ENCODE data around the gene DLK1. TPM values are rescaled to one million over a fixed set of nuclear protein-coding genes. Genes with fewer than 3 reads are reported as not detected.

DLK1 gene
- 9.3 TPM for polyA plus RNA-seq (2013, experiment 1 of 2)
- 18.3 TPM for polyA plus RNA-seq (2013, experiment 2 of 2)

DNA sequence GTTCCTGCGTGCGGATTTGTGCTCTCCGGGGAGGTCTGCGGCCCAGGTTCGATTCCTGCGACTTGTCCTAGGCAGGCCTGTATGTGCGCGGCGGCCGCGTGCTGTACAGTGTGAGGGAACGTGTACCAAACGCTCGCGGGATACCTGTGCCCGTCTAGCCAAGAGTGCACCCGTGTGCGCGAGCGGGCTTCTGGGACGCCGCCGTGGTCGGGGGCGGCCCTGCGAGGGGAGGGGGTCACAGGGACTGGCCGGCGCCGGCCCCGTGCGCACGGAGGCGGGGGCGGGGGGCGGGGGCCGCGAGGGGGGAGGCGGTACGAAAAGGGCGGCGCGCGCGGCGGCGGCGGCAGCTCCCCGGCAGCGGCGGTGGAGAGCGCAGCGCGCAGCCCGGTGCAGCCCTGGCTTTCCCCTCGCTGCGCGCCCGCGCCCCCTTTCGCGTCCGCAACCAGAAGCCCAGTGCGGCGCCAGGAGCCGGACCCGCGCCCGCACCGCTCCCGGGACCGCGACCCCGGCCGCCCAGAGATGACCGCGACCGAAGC lies at the start of gene DLK1:
DLK1 (plus strand) TSS at position 343 of the 536 bp plus-strand sequence; CDS start at position 520, 177 bp downstream.
- H3K36me3 ChIP-seq (ENCODE audit: insufficient read depth, low read length), result no peaks in the 10 kb centered on the region
- H3K9ac ChIP-seq (ENCODE audit: low read depth, low read length), result peak within 1 kb of the TSS; percentile 24; the same call in 1 of the 2 replicates

DNA sequence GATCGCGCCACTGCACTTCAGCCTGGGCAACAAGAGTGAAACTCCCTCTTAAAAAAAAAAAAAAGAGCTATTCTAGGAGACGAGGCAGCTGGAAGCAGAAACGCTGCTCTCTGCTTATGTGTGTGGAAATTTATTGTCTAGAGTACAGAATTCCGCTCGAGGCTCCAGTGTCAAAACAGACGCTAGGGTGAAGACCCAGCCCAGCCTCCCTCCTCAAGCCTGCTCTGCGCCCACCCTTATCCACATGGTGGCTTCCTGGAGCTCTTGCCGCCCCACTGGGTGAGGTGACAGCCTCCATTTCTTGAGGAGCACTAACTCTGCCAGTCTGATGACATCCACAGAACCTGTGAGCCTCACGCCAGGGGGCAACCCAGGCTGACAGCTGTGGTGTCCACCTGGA lies 49.5 kb upstream of the DLK1 start:
- no peak overlapping the region for H3K9ac ChIP-seq (ENCODE audit: low read depth, low read length)
- H3K4me1 ChIP-seq (ENCODE audit: insufficient read depth, low read length), result peaks cover 19% of the 10 kb centered on the region

More for the DNA sequence above, at the start of gene DLK1:
- H3K27me3 ChIP-seq (ENCODE audit: insufficient read depth, low read length), result peaks cover 74% of the 10 kb centered on the region
- peak within 1 kb of the TSS; percentile 55 for H3K4me3 ChIP-seq (ENCODE audit: low read length)
- no peaks in the 10 kb centered on the region for H3K9me3 ChIP-seq (ENCODE audit: insufficient read depth, low read depth, low read length)
- H3K4me1 ChIP-seq (ENCODE audit: insufficient read depth, low read length), result peaks cover 14% of the 10 kb centered on the region; the same call in 1 of the 2 replicates
- WGBS, result 6% methylated on average over 77 of the region's 77 CpGs
- no peak within 1 kb of the TSS for H3K27ac ChIP-seq (ENCODE audit: low read depth, low read length)

DNA sequence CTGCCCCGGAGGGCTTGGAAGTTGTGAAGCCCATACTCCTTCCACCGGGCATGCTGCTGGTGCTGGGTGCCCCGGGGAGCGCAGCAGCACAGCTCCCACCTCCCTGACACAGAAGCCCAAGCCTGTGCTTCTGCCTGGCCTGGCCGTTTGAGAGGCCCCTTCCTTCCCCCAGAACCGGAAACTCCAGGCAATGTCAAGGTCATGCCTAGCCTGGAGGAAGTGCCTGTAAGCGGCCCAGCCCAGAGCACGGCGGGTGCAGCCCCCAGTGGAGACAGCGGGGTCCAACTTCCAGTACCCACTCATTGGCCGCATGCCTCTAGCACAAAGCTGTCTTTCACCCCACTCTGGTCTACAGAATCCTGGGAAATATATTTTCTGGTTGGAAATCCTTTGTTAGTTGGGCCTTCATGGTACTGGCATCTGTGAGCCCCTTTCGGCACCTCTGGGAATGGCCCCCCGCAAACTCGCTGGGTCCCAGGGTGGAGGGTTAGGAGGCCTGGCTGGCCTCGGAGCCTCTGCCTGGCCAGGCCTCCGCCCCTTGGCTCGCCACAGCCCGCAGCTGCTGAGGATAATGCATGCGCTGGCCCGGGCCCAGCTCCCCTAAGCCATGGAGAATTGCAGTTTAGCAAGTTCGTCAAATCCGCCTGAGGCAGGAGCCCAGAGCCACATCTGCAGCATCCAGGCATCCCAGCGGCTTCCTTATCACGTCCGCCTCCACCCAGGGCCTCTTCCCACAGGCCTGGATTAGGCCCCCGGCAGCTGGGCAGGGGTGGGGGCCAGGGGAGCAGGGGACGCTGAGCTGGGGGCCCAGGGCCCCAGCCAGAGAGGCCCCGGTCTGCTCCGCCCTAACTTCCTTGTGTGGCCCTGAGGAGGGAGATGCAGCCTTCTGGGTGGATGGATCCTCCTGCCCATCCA lies 48.9 kb upstream of the DLK1 start:
- Histone ChIP-seq H3K27me3 (ENCODE audit: insufficient read depth, low read length) (peaks cover 11% of the 10 kb centered on the region), H3K4me3 (ENCODE audit: low read length) (no peak overlapping the region), H3K27ac (ENCODE audit: low read depth, low read length) (no peak overlapping the region), H3K9ac (ENCODE audit: low read depth, low read length) (no peak overlapping the region), H3K36me3 (ENCODE audit: insufficient read depth, low read length) (no peaks in the 10 kb centered on the region), H3K9me3 (ENCODE audit: insufficient read depth, low read depth, low read length) (no peaks in the 10 kb centered on the region), H3K4me1 (ENCODE audit: insufficient read depth, low read length) (peaks cover 15% of the 10 kb centered on the region)
- 74% methylated on average over 29 of the region's 29 CpGs for WGBS

More for the DNA sequence above, 49.5 kb upstream of the DLK1 start:
- no peaks in the 10 kb centered on the region for H3K36me3 ChIP-seq (ENCODE audit: insufficient read depth, low read length)
- no peaks in the 10 kb centered on the region for H3K9me3 ChIP-seq (ENCODE audit: insufficient read depth, low read depth, low read length)
- WGBS, result 87% methylated on average over 8 of the region's 10 CpGs
- no peak overlapping the region for H3K4me3 ChIP-seq (ENCODE audit: low read length)
- H3K27me3 ChIP-seq (ENCODE audit: insufficient read depth, low read length), result peaks cover 17% of the 10 kb centered on the region
- H3K27ac ChIP-seq (ENCODE audit: low read depth, low read length), result no peak overlapping the region

DNA sequence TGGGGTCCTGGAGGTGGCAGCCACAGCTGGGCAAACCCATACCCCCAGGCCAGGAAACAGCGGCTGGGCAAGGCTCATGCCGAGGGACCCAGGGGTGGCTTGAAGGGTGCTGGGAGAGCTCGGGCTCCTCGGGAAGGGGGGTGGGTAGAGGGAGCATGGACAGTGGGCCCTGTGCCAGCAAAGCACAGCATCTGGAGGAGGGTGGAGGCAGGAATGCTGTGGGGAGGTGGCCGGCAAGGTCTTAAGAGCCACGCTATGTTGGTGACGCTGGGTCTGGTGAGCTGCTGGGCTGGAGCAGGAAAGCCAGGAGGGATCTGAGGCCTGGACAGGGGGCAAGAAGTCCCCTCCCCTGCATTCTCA lies 48.2 kb upstream of the DLK1 start:
- Histone ChIP-seq H3K4me1 (ENCODE audit: insufficient read depth, low read length) (peaks cover 9% of the 10 kb centered on the region), H3K9ac (ENCODE audit: low read depth, low read length) (no peak overlapping the region)

DNA sequence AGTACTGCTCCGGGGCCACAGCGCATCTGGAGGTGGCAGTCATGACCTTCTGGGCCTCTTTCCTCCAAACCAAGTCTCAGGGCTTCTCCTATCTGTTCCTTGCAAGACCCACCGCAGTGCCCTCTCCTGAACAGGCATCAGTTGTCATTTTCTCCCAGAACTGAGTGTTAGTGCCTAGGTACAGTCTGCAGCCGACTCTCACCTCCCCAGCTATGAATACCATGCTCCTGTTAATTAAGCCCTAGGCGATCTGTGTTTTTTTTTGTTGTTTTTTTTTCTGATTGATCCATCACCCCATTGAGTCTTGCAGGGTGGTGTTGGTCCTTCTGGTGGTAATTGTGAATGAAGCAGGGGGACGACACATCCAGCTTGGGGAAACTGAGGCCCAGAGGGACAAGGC lies 47.5 kb upstream of the DLK1 start:
- Histone ChIP-seq H3K36me3 (ENCODE audit: insufficient read depth, low read length) (no peaks in the 10 kb centered on the region), H3K27ac (ENCODE audit: low read depth, low read length) (no peak overlapping the region), H3K4me3 (ENCODE audit: low read length) (no peak overlapping the region), H3K4me1 (ENCODE audit: insufficient read depth, low read length) (peaks cover 6% of the 10 kb centered on the region; the same call in 1 of the 2 replicates), H3K27me3 (ENCODE audit: insufficient read depth, low read length) (no peaks in the 10 kb centered on the region), H3K9ac (ENCODE audit: low read depth, low read length) (no peak overlapping the region), H3K9me3 (ENCODE audit: insufficient read depth, low read depth, low read length) (no peaks in the 10 kb centered on the region)
- WGBS, result 98% methylated on average over 5 of the region's 6 CpGs

More for the DNA sequence above, 48.2 kb upstream of the DLK1 start:
- H3K9me3 ChIP-seq (ENCODE audit: insufficient read depth, low read depth, low read length), result no peaks in the 10 kb centered on the region
- no peaks in the 10 kb centered on the region for H3K36me3 ChIP-seq (ENCODE audit: insufficient read depth, low read length)
- H3K4me3 ChIP-seq (ENCODE audit: low read length), result no peak overlapping the region
- H3K27me3 ChIP-seq (ENCODE audit: insufficient read depth, low read length), result peaks cover 6% of the 10 kb centered on the region
- 90% methylated on average over 7 of the region's 7 CpGs for WGBS
- H3K27ac ChIP-seq (ENCODE audit: low read depth, low read length), result no peak overlapping the region

DNA sequence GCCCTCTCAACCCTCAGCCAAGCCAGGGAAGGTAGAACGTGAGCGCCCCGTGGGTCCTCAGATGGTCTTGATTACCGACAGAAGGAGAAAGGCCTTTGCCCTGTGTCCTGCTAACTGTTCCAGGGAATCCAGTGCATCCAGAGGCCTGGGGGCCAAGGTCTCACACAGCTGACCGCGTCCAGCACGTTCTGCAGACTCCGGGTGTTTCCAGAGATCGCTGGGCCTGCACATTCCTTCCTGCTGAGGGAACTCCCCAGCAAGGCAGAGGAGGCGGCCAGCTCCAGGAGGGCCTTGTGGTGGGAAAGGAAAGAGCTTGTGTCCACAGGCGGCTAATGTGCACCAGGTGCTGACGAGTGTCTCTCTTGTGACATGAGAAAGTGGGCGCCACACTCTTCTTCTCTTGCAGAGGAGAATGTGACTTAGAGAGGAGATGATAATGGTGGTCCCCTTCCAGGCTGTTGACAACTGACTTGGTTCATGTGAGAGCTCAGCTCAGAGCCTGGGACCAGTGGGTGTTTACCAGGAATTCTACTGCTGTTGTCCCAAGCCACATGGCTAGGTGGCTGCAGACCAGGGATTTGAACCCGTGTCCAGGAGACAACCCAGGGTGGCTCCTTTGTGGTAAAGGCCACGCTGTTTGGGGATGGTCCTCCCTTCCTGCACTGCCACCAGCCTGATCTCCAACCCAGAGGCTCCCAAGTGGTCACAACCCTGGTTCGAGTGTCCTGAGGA lies 46.8 kb upstream of the DLK1 start:
- no peak overlapping the region for H3K4me3 ChIP-seq (ENCODE audit: low read length)
- no peak overlapping the region for H3K9ac ChIP-seq (ENCODE audit: low read depth, low read length)
- no peaks in the 10 kb centered on the region for H3K27me3 ChIP-seq (ENCODE audit: insufficient read depth, low read length)
- no peaks in the 10 kb centered on the region for H3K9me3 ChIP-seq (ENCODE audit: insufficient read depth, low read depth, low read length)
- H3K36me3 ChIP-seq (ENCODE audit: insufficient read depth, low read length), result no peaks in the 10 kb centered on the region
- WGBS, result 93% methylated on average over 16 of the region's 16 CpGs
- H3K4me1 ChIP-seq (ENCODE audit: insufficient read depth, low read length), result peaks cover 6% of the 10 kb centered on the region; the same call in 1 of the 2 replicates
- no peak overlapping the region for H3K27ac ChIP-seq (ENCODE audit: low read depth, low read length)

DNA sequence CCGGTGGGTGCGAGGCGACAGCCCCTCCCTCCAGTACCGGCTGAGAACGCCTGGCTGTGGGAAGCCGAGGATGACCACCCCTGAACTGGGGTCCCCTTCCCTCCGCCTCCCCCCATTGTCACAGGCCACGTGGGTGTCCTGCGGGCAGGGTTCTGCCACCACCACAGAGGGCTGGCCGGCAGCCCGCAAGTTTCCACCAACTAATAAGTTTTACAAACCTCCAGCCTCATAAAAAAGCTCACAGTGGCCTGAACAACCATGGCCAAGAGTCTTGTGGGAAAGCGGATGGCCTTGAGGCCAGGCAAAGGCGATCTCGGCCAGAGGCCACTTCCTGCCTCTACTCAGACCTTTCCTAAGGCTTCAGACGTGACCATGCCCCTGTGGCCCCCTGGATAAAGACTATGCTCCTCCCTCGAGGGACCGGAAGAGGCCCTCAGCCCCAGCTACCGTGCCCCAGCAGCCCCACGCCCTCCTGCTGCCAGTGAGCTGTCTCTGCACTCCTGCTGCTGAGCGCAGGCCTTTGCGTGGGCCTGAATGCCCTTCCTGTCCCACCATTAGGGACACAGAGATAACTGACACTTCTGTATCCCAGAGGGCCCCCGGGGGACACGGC lies 46.1 kb upstream of the DLK1 start:
- no peaks in the 10 kb centered on the region for H3K36me3 ChIP-seq (ENCODE audit: insufficient read depth, low read length)
- no peaks in the 10 kb centered on the region for H3K9me3 ChIP-seq (ENCODE audit: insufficient read depth, low read depth, low read length)
- H3K27me3 ChIP-seq (ENCODE audit: insufficient read depth, low read length), result no peaks in the 10 kb centered on the region
- 84% methylated on average over 23 of the region's 23 CpGs for WGBS
- no peak overlapping the region for H3K27ac ChIP-seq (ENCODE audit: low read depth, low read length)
- H3K4me3 ChIP-seq (ENCODE audit: low read length), result no peak overlapping the region
- peaks cover 3% of the 10 kb centered on the region; the same call in 1 of the 2 replicates for H3K4me1 ChIP-seq (ENCODE audit: insufficient read depth, low read length)
- H3K9ac ChIP-seq (ENCODE audit: low read depth, low read length), result no peak overlapping the region

DNA sequence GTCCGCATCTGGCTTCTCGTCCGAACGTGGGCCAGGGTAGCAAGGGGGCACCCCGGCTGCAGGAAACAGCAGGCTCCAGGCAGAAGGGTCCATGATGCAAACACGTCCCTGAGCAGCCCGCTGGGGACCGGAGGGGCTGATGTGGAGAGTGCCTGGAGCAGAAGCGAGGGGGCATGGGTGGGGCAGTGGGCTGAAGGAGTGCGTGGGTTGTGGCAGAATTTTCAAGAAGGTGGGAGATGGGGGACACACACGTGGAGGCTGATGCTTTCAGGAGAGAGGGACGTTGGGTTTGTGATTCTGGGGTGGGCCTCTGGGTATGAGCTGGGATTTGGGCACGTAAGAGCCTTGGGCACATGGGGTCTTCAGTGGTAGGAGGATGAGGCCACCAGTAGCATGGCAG lies 45.6 kb upstream of the DLK1 start:
- Histone ChIP-seq H3K9ac (ENCODE audit: low read depth, low read length) (no peak overlapping the region), H3K36me3 (ENCODE audit: insufficient read depth, low read length) (no peaks in the 10 kb centered on the region), H3K4me1 (ENCODE audit: insufficient read depth, low read length) (peaks cover 2% of the 10 kb centered on the region; the same call in 1 of the 2 replicates), H3K9me3 (ENCODE audit: insufficient read depth, low read depth, low read length) (no peaks in the 10 kb centered on the region), H3K27me3 (ENCODE audit: insufficient read depth, low read length) (no peaks in the 10 kb centered on the region), H3K27ac (ENCODE audit: low read depth, low read length) (no peak overlapping the region), H3K4me3 (ENCODE audit: low read length) (no peak overlapping the region)
- 89% methylated on average over 13 of the region's 13 CpGs for WGBS

DNA sequence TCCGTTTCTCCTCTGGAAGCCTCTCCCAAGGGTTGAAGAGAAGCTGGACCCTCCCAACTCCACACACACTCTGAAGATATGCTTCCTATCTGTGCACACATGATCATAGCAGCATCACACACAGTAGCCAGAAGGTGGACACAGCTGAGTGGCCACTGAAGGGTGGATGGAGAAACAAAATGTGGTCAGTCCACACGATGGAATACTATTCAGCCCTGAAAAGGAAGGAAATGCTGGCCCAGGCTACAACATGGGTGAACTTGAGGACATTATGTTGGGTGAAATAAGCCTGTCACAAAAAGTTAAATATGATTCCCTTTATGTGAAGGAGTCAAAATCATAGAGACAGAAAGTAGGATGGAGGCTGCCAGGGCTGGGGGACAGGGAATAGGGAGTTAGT lies 43.9 kb upstream of the DLK1 start:
- H3K27ac ChIP-seq (ENCODE audit: low read depth, low read length), result no peak overlapping the region
- WGBS, result 96% methylated on average over 2 of the region's 2 CpGs
- H3K27me3 ChIP-seq (ENCODE audit: insufficient read depth, low read length), result no peaks in the 10 kb centered on the region
- no peaks in the 10 kb centered on the region for H3K9me3 ChIP-seq (ENCODE audit: insufficient read depth, low read depth, low read length)
- no peak overlapping the region for H3K4me3 ChIP-seq (ENCODE audit: low read length)
- H3K9ac ChIP-seq (ENCODE audit: low read depth, low read length), result no peak overlapping the region
- H3K4me1 ChIP-seq (ENCODE audit: insufficient read depth, low read length), result no peaks in the 10 kb centered on the region; the same call in 1 of the 2 replicates
- no peaks in the 10 kb centered on the region for H3K36me3 ChIP-seq (ENCODE audit: insufficient read depth, low read length)

DNA sequence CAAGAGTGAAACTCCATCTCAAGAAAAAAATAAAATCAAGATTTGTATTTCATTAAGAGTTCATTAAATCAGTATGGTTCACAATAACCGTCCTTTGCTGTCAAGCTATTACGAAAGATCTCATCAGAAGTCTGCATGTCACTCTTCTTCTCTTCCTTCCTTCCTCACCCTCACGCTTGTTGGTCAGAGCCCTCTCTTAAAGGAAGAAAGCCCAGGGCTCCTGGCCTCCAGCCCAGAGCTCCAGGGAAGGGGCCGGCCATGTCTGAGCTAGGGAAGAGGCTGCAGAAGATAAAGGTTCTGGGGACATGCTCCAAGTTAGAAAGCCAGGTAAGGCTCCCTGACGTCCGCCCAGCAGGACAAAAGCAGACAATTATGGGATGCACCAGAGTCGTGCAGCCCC lies 43.1 kb upstream of the DLK1 start:
- Histone ChIP-seq H3K9me3 (ENCODE audit: insufficient read depth, low read depth, low read length) (no peaks in the 10 kb centered on the region), H3K9ac (ENCODE audit: low read depth, low read length) (no peak overlapping the region), H3K27me3 (ENCODE audit: insufficient read depth, low read length) (no peaks in the 10 kb centered on the region), H3K4me1 (ENCODE audit: insufficient read depth, low read length) (no peaks in the 10 kb centered on the region), H3K4me3 (ENCODE audit: low read length) (no peak overlapping the region), H3K27ac (ENCODE audit: low read depth, low read length) (no peak overlapping the region), H3K36me3 (ENCODE audit: insufficient read depth, low read length) (no peaks in the 10 kb centered on the region)
- WGBS, result 79% methylated on average over 7 of the region's 7 CpGs

Data from HUES64 (cell line).